Measurements from ENCODE around the gene ULK2. TPM values are rescaled to one million over a fixed set of nuclear protein-coding genes. Genes with fewer than 3 reads are reported as not detected.
"Not testable (repeated sequence)": the region's sequence is repeated elsewhere in the genome, so short reads cannot be mapped to it uniquely, and the experiment has no call there.

ULK2 gene
- total and polyA plus RNA-seq, 2 donors (not counting 1 experiment from before 2014, with no cell fraction given), result 2.0 to 2.9 TPM

DNA sequence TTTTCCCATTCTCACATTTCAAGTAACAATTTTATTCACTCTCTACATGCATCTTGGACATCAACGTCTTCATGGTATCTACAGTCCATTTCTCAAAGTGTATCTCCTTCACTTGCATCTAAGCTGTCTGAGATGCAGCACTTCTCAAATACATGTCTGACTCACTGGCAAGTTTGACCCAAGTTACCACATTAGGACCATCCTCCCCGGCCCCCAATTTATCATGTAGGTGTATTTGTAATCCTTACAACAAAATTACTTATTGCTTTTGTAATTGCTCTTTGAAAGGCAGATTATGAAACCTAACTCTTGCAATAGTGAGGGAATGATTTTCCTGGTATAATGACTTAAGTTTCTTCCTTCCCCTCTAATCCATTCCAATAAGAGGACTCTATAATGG lies 28.9 kb upstream of the ULK2 start:
- H3K4me3 ChIP-seq (ENCODE audit: control extremely low read depth in 1 of 5, extremely low read depth in 1 of 5, insufficient read depth in 1 of 5, low read depth in 2 of 5, low read length in 4 of 5), result no peak overlapping the region
- ChIA-PET CTCF (no interaction called here), POLR2A (no interaction called here)
- TF ChIP-seq, protein P1, sequence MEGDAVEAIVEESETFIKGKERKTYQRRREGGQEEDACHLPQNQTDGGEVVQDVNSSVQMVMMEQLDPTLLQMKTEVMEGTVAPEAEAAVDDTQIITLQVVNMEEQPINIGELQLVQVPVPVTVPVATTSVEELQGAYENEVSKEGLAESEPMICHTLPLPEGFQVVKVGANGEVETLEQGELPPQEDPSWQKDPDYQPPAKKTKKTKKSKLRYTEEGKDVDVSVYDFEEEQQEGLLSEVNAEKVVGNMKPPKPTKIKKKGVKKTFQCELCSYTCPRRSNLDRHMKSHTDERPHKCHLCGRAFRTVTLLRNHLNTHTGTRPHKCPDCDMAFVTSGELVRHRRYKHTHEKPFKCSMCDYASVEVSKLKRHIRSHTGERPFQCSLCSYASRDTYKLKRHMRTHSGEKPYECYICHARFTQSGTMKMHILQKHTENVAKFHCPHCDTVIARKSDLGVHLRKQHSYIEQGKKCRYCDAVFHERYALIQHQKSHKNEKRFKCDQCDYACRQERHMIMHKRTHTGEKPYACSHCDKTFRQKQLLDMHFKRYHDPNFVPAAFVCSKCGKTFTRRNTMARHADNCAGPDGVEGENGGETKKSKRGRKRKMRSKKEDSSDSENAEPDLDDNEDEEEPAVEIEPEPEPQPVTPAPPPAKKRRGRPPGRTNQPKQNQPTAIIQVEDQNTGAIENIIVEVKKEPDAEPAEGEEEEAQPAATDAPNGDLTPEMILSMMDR (IDR thresholded peaks at IDR 0.05), result no peak
- TF ChIP-seq EZH2 (IDR thresholded peaks at IDR 0.05; ENCODE audit: borderline replicate concordance, insufficient read depth, low read depth, low read length, poor library complexity, severe bottlenecking), result no peak
- H3K4me1 ChIP-seq (ENCODE audit: control insufficient read depth in 2 of 2, insufficient read depth in 2 of 2, low read length in 2 of 2), result no peaks in the 10 kb centered on the region
- no peaks in the 10 kb centered on the region for H3K4me1 Mint-ChIP-seq
- no peaks in the 10 kb centered on the region for H3K9me3 ChIP-seq (ENCODE audit: control extremely low read depth in 1 of 3, control insufficient read depth in 2 of 3, insufficient read depth in 1 of 3, low read length in 2 of 3)
- peaks cover 0 to 3% of the 10 kb centered on the region in 2 experiments for H3K36me3 ChIP-seq (replicated peaks in 1 of 2; ENCODE audit: control extremely low read depth in 1 of 2, control insufficient read depth in 1 of 2, extremely low read depth in 1 of 2, insufficient read depth in 2 of 2, low read length in 1 of 2)
- H3K9ac ChIP-seq (ENCODE audit: low read length), result no peak overlapping the region
- no peak overlapping the region for H3K27ac Mint-ChIP-seq
- no peak overlapping the region for H3K27ac ChIP-seq (ENCODE audit: low read length in 2 of 2)
- WGBS (ENCODE audit: insufficient coverage), result 75% methylated on average over 1 of the region's 2 CpGs
- no peak overlapping the region for H3K4me3 Mint-ChIP-seq
- no peak overlapping the region for H3K4me2 ChIP-seq (replicated peaks; ENCODE audit: low read depth, low read length, poor library complexity, severe bottlenecking)
- no peak for DNase-seq
- no peak overlapping the region for H2AFZ ChIP-seq (ENCODE audit: insufficient read depth, low read depth, low read length, poor library complexity, severe bottlenecking)
- no peak for ATAC-seq (ENCODE audit: low read depth)
- no peaks in the 10 kb centered on the region for H3K27me3 ChIP-seq (replicated peaks in 1 of 4; ENCODE audit: control extremely low read depth in 1 of 4, control insufficient read depth in 3 of 4, insufficient read depth in 4 of 4, low read length in 3 of 4)
- intact Hi-C loops (cut with micrococcal nuclease), result no loop called here
- H3K9me3 Mint-ChIP-seq (ENCODE audit: insufficient read depth), result no peaks in the 10 kb centered on the region
- no peaks in the 10 kb centered on the region for H3K27me3 Mint-ChIP-seq
- no peaks in the 10 kb centered on the region for H3K79me2 ChIP-seq (ENCODE audit: control insufficient read depth, insufficient read depth, low read length)
- H4K20me1 ChIP-seq (ENCODE audit: control insufficient read depth, insufficient read depth, low read length, poor library complexity, severe bottlenecking), result no peaks in the 10 kb centered on the region

- H3K27ac ChIP-seq (ENCODE audit: low read length in 2 of 2); H3K27ac Mint-ChIP-seq; DNase-seq; H3K27me3 Mint-ChIP-seq; H3K79me2 ChIP-seq (ENCODE audit: control insufficient read depth, insufficient read depth, low read length); H3K4me1 Mint-ChIP-seq; H3K27me3 ChIP-seq (replicated peaks in 1 of 4; ENCODE audit: control extremely low read depth in 1 of 4, control insufficient read depth in 3 of 4, insufficient read depth in 4 of 4, low read length in 3 of 4); H2AFZ ChIP-seq (ENCODE audit: insufficient read depth, low read depth, low read length, poor library complexity, severe bottlenecking); H3K4me3 ChIP-seq (ENCODE audit: control extremely low read depth in 1 of 5, extremely low read depth in 1 of 5, insufficient read depth in 1 of 5, low read depth in 2 of 5, low read length in 4 of 5); POLR2A ChIA-PET; H3K4me1 ChIP-seq (ENCODE audit: control insufficient read depth in 2 of 2, insufficient read depth in 2 of 2, low read length in 2 of 2); intact Hi-C loops (cut with micrococcal nuclease); H4K20me1 ChIP-seq (ENCODE audit: control insufficient read depth, insufficient read depth, low read length, poor library complexity, severe bottlenecking); H3K9me3 Mint-ChIP-seq (ENCODE audit: insufficient read depth); ATAC-seq (ENCODE audit: low read depth); H3K4me3 Mint-ChIP-seq; H3K36me3 ChIP-seq (replicated peaks in 1 of 2; ENCODE audit: control extremely low read depth in 1 of 2, control insufficient read depth in 1 of 2, extremely low read depth in 1 of 2, insufficient read depth in 2 of 2, low read length in 1 of 2); CTCF ChIA-PET; H3K4me2 ChIP-seq (replicated peaks; ENCODE audit: low read depth, low read length, poor library complexity, severe bottlenecking); H3K9ac ChIP-seq (ENCODE audit: low read length); H3K9me3 ChIP-seq (ENCODE audit: control extremely low read depth in 1 of 3, control insufficient read depth in 2 of 3, insufficient read depth in 1 of 3, low read length in 2 of 3): not testable (repeated sequence)
- 97% methylated on average over 5 of the region's 5 CpGs for WGBS (ENCODE audit: insufficient coverage)
These were observed 22.8 kb upstream of the ULK2 start for GRCh38 chr17:19890554-19890953.

GRCh38 chr17:19890001-19890400 lies 22.3 kb upstream of the ULK2 start:
- CTCF ChIA-PET; ATAC-seq (ENCODE audit: low read depth); H3K27ac Mint-ChIP-seq; H3K27me3 ChIP-seq (replicated peaks in 1 of 4; ENCODE audit: control extremely low read depth in 1 of 4, control insufficient read depth in 3 of 4, insufficient read depth in 4 of 4, low read length in 3 of 4); POLR2A ChIA-PET; H3K4me3 Mint-ChIP-seq; H2AFZ ChIP-seq (ENCODE audit: insufficient read depth, low read depth, low read length, poor library complexity, severe bottlenecking); H3K36me3 ChIP-seq (replicated peaks in 1 of 2; ENCODE audit: control extremely low read depth in 1 of 2, control insufficient read depth in 1 of 2, extremely low read depth in 1 of 2, insufficient read depth in 2 of 2, low read length in 1 of 2); intact Hi-C loops (cut with micrococcal nuclease); DNase-seq; H4K20me1 ChIP-seq (ENCODE audit: control insufficient read depth, insufficient read depth, low read length, poor library complexity, severe bottlenecking); H3K79me2 ChIP-seq (ENCODE audit: control insufficient read depth, insufficient read depth, low read length); H3K4me1 Mint-ChIP-seq; H3K27me3 Mint-ChIP-seq; H3K27ac ChIP-seq (ENCODE audit: low read length in 2 of 2); H3K9me3 Mint-ChIP-seq (ENCODE audit: insufficient read depth); H3K9me3 ChIP-seq (ENCODE audit: control extremely low read depth in 1 of 3, control insufficient read depth in 2 of 3, insufficient read depth in 1 of 3, low read length in 2 of 3); H3K4me1 ChIP-seq (ENCODE audit: control insufficient read depth in 2 of 2, insufficient read depth in 2 of 2, low read length in 2 of 2); H3K4me3 ChIP-seq (ENCODE audit: control extremely low read depth in 1 of 5, extremely low read depth in 1 of 5, insufficient read depth in 1 of 5, low read depth in 2 of 5, low read length in 4 of 5); H3K4me2 ChIP-seq (replicated peaks; ENCODE audit: low read depth, low read length, poor library complexity, severe bottlenecking); H3K9ac ChIP-seq (ENCODE audit: low read length): not testable (repeated sequence)
- 100% methylated on average over 3 of the region's 5 CpGs for WGBS (ENCODE audit: insufficient coverage)

Data from B cell (primary cell).